ENCODE data around the gene BAIAP3.

The BAIAP3 gene

GRCh38 chr16:1300664-1301476 is 32.6 kb upstream of the BAIAP3 start:
- DNase-seq (ENCODE audit: low read depth): peak; percentile 43

- DNase-seq (ENCODE audit: low read depth): no peak
These were observed 31.9 kb upstream of the BAIAP3 start for GRCh38 chr16:1301562-1301961.

DNA sequence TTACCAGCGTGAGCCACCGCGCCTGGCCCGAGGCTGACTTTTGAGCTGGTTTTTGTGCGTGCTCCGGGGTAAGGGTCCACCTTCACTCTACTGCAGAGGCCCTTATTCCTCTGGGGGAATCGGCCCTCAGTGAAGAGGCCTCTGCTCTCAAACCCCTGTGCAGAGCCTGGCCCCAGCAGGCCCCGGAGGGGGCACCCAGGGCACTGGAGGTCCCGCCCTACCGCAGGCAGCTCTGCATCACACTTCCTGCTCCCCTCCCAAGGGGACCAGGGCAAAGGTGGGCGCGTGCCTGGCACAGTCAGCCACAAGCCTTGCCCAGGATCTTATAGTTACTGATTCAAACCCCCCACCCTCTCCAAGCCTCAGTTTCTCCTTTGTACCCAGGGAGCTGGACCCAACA is 27.6 kb upstream of the BAIAP3 start:
- DNase-seq (ENCODE audit: low read depth): no peak

- no peak for DNase-seq (ENCODE audit: low read depth)
These were observed 27.1 kb upstream of the BAIAP3 start for GRCh38 chr16:1306334-1306733.

- no peak for DNase-seq (ENCODE audit: low read depth)
These were observed 25.1 kb upstream of the BAIAP3 start for GRCh38 chr16:1308036-1308976.

- DNase-seq (ENCODE audit: low read depth): peak; percentile 98
These were observed 24.2 kb upstream of the BAIAP3 start, which contains the start of gene UBE2I for GRCh38 chr16:1308977-1309885. UBE2I (plus strand) TSS chr16:1309636; CDS start chr16:1314031, 4,395 bp downstream.

DNA sequence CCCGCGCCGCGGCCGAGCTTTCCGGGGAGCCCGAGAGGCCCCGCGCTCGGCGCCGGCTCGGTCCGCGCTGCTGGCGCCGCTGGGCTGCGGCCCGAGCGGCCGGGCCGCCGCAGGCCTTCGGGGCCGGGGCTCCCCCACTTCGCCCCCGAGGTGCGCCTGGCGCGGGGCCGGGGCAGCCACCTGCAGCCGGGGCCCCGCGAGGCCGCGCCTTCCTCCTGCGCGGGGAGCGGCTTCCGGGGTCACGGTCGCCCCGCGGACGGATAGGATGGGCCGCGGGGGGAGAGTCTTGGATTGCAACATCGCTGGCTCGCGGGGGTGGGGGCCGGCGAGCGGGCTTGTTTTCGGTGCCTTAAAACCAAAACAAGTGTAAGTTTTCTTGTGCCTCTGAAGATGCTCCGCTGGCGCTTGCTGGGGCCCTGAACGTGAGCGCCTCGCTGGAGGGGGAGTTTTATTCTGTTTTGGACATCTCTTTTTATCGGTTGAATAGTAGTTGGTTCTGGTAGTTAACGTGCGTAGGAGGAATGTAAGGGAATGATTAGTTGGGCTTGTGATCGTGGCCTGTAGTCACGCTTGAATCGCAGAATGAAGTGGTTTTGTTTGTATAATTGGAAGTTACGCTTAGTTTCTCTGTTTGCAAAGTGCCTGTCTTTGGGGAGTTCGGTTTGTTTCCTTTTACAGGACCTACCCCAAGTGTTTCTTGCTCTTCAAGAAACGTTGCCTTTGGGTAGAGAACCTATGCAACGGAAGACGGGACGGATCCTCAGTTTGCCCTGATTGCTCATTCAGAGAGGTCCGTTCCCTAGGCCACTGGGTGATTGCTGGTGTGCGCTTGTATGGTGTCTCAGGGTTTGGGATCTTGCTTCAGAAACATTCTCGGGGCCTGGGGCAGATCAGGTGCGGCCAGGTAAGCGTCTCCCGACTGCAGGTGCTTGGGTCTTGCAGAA is 23.3 kb upstream of the BAIAP3 start:
- peak; percentile 71 for DNase-seq (ENCODE audit: low read depth)

- peak; percentile 42 for DNase-seq (ENCODE audit: low read depth)
These were observed 22.6 kb upstream of the BAIAP3 start for GRCh38 chr16:1310832-1311200.

GRCh38 chr16:1311212-1311737 is 22.2 kb upstream of the BAIAP3 start:
- no peak for DNase-seq (ENCODE audit: low read depth)

DNA sequence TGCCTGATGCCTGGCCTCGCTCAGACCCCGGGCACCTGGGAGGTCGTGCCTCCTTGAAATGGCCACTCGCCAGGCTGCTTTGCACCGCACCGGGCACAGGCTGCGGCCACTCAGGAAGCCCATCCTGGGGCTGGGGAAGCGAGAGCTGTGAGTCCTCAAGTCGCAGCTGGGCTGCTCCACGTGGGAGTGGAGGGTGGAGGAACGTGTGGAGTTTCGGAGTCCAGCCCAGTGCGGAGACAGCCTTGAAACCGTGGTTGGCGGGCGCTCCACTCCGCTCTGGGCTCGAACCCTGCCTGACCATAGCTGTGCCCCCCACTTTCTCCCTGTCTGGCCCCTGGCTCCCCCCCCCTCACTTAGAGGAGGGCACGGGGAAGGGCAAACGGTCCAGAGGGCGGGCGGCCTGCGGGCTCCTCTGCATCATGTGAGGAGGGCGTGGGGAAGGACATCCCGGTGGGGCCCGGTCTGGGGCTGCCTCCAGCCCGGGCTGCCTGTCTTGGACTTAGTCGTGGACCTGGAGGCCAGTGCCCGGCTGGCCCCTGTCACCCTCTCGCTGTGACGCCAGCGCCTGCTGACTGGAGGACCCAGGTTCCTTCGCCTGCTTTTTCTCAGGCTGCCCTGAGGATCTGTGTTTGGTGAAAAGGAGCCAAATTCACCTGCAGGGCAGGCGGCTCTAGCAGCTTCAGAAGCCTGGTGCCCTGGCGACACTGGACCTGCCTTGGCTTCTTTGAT is 21.5 kb upstream of the BAIAP3 start:
- peak; percentile 52 for DNase-seq (ENCODE audit: low read depth)

- no peak for DNase-seq (ENCODE audit: low read depth)
These were observed 21.0 kb upstream of the BAIAP3 start for GRCh38 chr16:1312467-1312816.

- no peak for DNase-seq (ENCODE audit: low read depth)
These were observed 20.5 kb upstream of the BAIAP3 start for GRCh38 chr16:1312903-1313302.

DNA sequence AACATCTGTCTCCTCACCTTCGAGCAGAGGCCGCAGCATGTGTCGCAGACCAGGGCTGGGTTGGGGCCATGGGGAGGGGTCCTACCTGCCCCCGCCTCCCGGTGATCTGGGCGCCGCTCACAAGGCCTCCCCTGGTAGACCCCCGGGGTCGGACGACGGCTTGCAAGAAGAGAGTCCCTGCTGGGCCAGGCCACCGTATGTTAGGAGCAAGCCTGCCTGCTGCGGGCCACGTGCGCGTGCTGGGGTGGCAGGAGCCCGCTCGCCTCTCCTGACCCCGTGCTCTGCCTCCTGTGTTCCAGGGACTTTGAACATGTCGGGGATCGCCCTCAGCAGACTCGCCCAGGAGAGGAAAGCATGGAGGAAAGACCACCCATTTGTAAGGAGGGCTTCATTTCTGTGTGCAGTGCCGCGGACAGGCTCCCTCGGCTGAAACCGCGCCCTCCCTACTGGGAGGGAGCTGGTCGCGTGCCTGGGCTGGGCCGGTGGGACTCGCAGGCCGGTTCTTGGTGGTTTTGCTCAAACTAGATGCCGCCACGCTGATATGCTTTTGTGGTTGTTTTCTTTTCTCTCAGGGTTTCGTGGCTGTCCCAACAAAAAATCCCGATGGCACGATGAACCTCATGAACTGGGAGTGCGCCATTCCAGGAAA is 19.6 kb upstream of the BAIAP3 start:
- no peak for DNase-seq (ENCODE audit: low read depth)

- no peak for DNase-seq (ENCODE audit: low read depth)
These were observed 18.9 kb upstream of the BAIAP3 start for GRCh38 chr16:1314399-1315068.

GRCh38 chr16:1315081-1316032 is 18.1 kb upstream of the BAIAP3 start:
- DNase-seq (ENCODE audit: low read depth): no peak

GRCh38 chr16:1316033-1316405 is 17.4 kb upstream of the BAIAP3 start:
- DNase-seq (ENCODE audit: low read depth): no peak

- DNase-seq (ENCODE audit: low read depth): no peak
These were observed 15.8 kb upstream of the BAIAP3 start for GRCh38 chr16:1317479-1318267.

All from iris pigment epithelial cell (primary cell).